ENCODE measurements around the gene F5.

F5 gene

DNA sequence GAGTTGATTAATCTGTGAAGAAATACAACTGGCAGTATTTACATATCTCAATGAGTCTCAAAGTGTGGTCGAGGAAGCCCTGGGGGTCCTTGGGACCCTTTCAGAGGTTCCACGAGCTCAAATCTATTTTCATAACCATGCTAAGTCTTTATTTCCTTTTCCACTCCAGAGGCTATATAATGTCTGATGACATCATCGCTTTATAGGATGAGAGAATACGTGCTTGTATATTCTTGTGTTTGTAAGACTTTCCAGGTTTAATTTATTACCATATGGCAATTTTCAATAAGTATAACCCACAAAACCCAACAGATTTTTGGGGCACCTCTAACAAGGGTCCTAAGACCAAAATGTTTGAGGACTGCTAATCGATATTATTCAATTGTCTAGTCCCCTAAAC is 99.1 kb downstream of the F5 start:
- H3K27ac ChIP-seq (ENCODE audit: low read depth, low read length): no peak overlapping the region
- no peak overlapping the region for H2AFZ ChIP-seq (ENCODE audit: low read depth, low read length, severe bottlenecking)
- 0 out of 2 replicates have a peak overlapping the region, but pooled peaks have one; percentile 65 for H3K9ac ChIP-seq (ENCODE audit: low read length)
- peak overlapping the region; percentile 87 for H3K4me2 ChIP-seq (ENCODE audit: low read depth, low read length, poor library complexity, severe bottlenecking)
- no peaks in the 10 kb centered on the region for H3K9me2 ChIP-seq (replicated peaks; ENCODE audit: insufficient read depth, low read length)
- no peaks in the 10 kb centered on the region for H3K9me3 ChIP-seq (ENCODE audit: insufficient read depth, low read length)
- no peaks in the 10 kb centered on the region for H3K27me3 ChIP-seq (ENCODE audit: low read length)
- H3K79me2 ChIP-seq (ENCODE audit: insufficient read depth, low read length): peaks cover 3% of the 10 kb centered on the region; the same call in 1 of the 2 replicates
- no peak overlapping the region for H3K4me3 ChIP-seq (ENCODE audit: insufficient read depth, low read length, poor library complexity, severe bottlenecking)
- no peaks in the 10 kb centered on the region for H3F3A ChIP-seq (ENCODE audit: insufficient read depth)
- TF ChIP-seq, protein P1, sequence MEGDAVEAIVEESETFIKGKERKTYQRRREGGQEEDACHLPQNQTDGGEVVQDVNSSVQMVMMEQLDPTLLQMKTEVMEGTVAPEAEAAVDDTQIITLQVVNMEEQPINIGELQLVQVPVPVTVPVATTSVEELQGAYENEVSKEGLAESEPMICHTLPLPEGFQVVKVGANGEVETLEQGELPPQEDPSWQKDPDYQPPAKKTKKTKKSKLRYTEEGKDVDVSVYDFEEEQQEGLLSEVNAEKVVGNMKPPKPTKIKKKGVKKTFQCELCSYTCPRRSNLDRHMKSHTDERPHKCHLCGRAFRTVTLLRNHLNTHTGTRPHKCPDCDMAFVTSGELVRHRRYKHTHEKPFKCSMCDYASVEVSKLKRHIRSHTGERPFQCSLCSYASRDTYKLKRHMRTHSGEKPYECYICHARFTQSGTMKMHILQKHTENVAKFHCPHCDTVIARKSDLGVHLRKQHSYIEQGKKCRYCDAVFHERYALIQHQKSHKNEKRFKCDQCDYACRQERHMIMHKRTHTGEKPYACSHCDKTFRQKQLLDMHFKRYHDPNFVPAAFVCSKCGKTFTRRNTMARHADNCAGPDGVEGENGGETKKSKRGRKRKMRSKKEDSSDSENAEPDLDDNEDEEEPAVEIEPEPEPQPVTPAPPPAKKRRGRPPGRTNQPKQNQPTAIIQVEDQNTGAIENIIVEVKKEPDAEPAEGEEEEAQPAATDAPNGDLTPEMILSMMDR (IDR thresholded peaks at IDR 0.05; ENCODE audit: insufficient read depth, low read length, poor library complexity, severe bottlenecking): no peak
- TF ChIP-seq EZH2phosphoT487 (conservative IDR thresholded peaks at IDR 0.05; ENCODE audit: low read length): no peak
- H4K20me1 ChIP-seq (ENCODE audit: low read depth, low read length): peaks cover 4% of the 10 kb centered on the region; the same call in 1 of the 2 replicates
- no peaks in the 10 kb centered on the region for H3K36me3 ChIP-seq (ENCODE audit: low read length)

DNA sequence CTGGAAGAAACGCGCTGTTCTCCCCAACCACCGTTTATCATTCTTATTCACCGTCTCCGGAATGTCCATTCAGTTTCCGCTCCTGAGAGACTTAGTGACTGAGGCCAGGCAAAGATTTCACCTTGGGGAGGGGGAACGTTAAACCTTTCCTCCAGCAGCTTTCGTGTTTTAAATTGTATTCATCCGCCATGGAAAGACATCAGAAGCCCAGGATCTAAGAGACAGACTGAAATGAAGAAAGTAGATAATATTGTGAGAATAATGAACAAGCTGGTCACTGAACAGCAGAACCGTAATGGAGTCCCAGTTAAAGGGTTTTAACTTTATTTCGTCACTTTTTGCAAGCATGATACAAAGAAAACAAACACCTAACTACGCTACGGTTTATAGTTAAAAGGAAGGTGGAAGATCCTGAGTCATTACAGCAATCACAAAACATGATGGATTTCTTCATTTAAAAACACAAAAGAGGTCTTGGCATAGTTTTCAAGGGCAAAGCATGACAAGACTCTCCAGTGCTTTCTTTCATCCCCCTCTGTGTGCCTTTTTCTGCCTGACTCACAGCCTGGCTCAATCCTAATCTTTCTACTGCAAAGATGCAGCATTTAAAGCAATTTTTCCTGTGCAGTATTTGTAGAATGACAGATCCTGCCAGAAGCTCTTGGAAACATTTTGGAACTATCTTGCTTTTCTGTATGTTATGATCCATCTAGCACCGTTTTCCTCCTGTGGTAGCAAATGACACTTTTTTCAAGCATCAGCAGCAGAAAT is 99.8 kb downstream of the F5 start:
- H3K36me3 ChIP-seq (ENCODE audit: low read length): no peaks in the 10 kb centered on the region
- no peak overlapping the region for H3K27ac ChIP-seq (ENCODE audit: low read depth, low read length)
- peak overlapping the region; percentile 95 for H2AFZ ChIP-seq (ENCODE audit: low read depth, low read length, severe bottlenecking)
- no peaks in the 10 kb centered on the region for H3K27me3 ChIP-seq (ENCODE audit: low read length)
- TF ChIP-seq, protein P1 (IDR thresholded peaks at IDR 0.05; ENCODE audit: insufficient read depth, low read length, poor library complexity, severe bottlenecking): no peak
- no peak for TF ChIP-seq EZH2phosphoT487 (conservative IDR thresholded peaks at IDR 0.05; ENCODE audit: low read length)
- peaks cover 4% of the 10 kb centered on the region; the same call in 1 of the 2 replicates for H4K20me1 ChIP-seq (ENCODE audit: low read depth, low read length)
- H3K79me2 ChIP-seq (ENCODE audit: insufficient read depth, low read length): peaks cover 3% of the 10 kb centered on the region; the same call in 1 of the 2 replicates
- H3K9me3 ChIP-seq (ENCODE audit: insufficient read depth, low read length): no peaks in the 10 kb centered on the region
- H3K9me2 ChIP-seq (replicated peaks; ENCODE audit: insufficient read depth, low read length): no peaks in the 10 kb centered on the region
- H3K4me3 ChIP-seq (ENCODE audit: insufficient read depth, low read length, poor library complexity, severe bottlenecking): peak overlapping the region; percentile 79
- H3F3A ChIP-seq (ENCODE audit: insufficient read depth): no peaks in the 10 kb centered on the region
- H3K4me2 ChIP-seq (ENCODE audit: low read depth, low read length, poor library complexity, severe bottlenecking): peak overlapping the region; percentile 87
- peak overlapping the region; percentile 65 for H3K9ac ChIP-seq (ENCODE audit: low read length)

DNA sequence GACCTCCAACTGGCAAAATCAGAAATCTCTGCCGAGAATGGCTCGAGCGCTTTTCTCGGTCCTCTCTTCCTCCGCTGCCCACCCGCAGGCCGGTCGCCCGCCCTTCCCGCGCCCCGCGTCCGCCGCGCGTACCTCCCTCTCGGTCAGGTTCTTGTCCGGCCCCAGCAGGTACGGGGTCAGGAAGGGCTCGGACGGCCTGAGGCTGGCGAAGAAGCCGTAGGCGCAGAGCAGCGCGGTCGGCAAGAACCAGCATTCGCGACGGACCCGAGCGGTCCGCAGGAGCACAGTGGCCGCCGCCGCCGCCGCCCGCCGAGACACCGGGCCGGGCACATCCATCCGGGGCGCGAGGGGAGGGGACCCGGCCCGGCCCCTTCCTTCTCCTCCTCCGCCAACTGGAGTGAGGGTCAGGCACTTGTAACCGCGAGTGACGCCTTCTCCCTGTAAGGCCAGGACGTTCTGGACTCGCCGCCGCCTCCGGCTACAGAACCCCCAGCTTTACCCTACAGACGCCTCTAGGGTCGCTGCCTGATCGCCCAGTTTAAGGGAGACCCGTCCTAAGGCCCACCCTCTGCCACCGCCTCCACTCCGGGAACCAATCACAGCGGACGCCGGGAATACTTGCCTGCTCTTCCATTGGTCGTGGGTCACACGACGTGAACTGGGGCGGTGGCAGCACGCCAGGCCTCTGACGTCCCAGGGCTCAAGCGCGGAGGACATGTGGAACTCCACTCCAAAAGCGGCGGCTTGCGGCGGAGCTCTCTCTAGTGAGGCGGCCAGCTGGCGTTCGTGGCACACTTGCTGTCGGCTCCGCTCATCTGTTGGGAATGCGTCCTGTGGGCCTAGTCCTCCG is 100.6 kb downstream of the F5 start, which contains the start of gene SLC19A2:
Gene SLC19A2, minus strand, starts transcription at position 514 of the 850 bp plus-strand sequence. Its CDS starts 178 bp downstream, at position 336.
- Histone ChIP-seq H3K27me3 (ENCODE audit: low read length) (no peaks in the 10 kb centered on the region), H3K79me2 (ENCODE audit: insufficient read depth, low read length) (peaks cover 3% of the 10 kb centered on the region; the same call in 1 of the 2 replicates), H3K27ac (ENCODE audit: low read depth, low read length) (no peak within 1 kb of the TSS), H3K9me3 (ENCODE audit: insufficient read depth, low read length) (no peaks in the 10 kb centered on the region), H4K20me1 (ENCODE audit: low read depth, low read length) (peaks cover 4% of the 10 kb centered on the region; the same call in 1 of the 2 replicates), H3K9me2 (replicated peaks; ENCODE audit: insufficient read depth, low read length) (no peaks in the 10 kb centered on the region), H3K4me3 (ENCODE audit: insufficient read depth, low read length, poor library complexity, severe bottlenecking) (peak within 1 kb of the TSS; percentile 79), H3F3A (ENCODE audit: insufficient read depth) (no peaks in the 10 kb centered on the region), H3K36me3 (ENCODE audit: low read length) (no peaks in the 10 kb centered on the region), H3K4me2 (ENCODE audit: low read depth, low read length, poor library complexity, severe bottlenecking) (peak within 1 kb of the TSS; percentile 87), H3K9ac (ENCODE audit: low read length) (peak within 1 kb of the TSS; percentile 65), H2AFZ (ENCODE audit: low read depth, low read length, severe bottlenecking) (peak within 1 kb of the TSS; percentile 95)
- TF ChIP-seq, protein P1 (IDR thresholded peaks at IDR 0.05; ENCODE audit: insufficient read depth, low read length, poor library complexity, severe bottlenecking): no peak
- TF ChIP-seq EZH2phosphoT487 (conservative IDR thresholded peaks at IDR 0.05; ENCODE audit: low read length): no peak
